HG03095 (cell line): ENCODE measurements around the gene ASTN2.
"Not testable (repeated sequence)": the region's sequence is repeated elsewhere in the genome, so short reads cannot be mapped to it uniquely, and the experiment has no call there.

ENCODE experiments used
- ATAC-seq: cut with Tn5 transposase; IDR thresholded peaks from one replicate; pipeline ENCODE4 v1.9.1; 2021; ENCODE audit warnings: moderate library complexity; ENCODE audit not compliant: unreplicated experiment

ASTN2 gene

GRCh38 chr9:116891424-116891823 is 523.4 kb downstream of the ASTN2 start:
- no peak for ATAC-seq

GRCh38 chr9:116888476-116888875 is 526.4 kb downstream of the ASTN2 start:
- ATAC-seq, result not testable (repeated sequence)

- ATAC-seq, result no peak
Observed at GRCh38 chr9:116888066-116888465, 526.8 kb downstream of the ASTN2 start.

- no peak for ATAC-seq
Observed at GRCh38 chr9:116883676-116884075, 531.2 kb downstream of the ASTN2 start.

GRCh38 chr9:116877072-116877471 is 537.8 kb downstream of the ASTN2 start:
- ATAC-seq, result no peak

- ATAC-seq, result no peak
Observed at GRCh38 chr9:116875576-116875975, 539.3 kb downstream of the ASTN2 start.

GRCh38 chr9:116873937-116874914 is 540.6 kb downstream of the ASTN2 start:
- no peak for ATAC-seq

- no peak for ATAC-seq
Observed at GRCh38 chr9:116873491-116873890, 541.4 kb downstream of the ASTN2 start.

- no peak for ATAC-seq
Observed at GRCh38 chr9:116870566-116870965, 544.3 kb downstream of the ASTN2 start.

- ATAC-seq, result no peak
Observed at GRCh38 chr9:116868201-116868600, 546.7 kb downstream of the ASTN2 start.

- ATAC-seq, result no peak
Observed at GRCh38 chr9:116861321-116861720, 553.5 kb downstream of the ASTN2 start.

- ATAC-seq, result peak; percentile 63
Observed at GRCh38 chr9:116860509-116861120, 554.2 kb downstream of the ASTN2 start.

GRCh38 chr9:116859763-116860162 is 555.1 kb downstream of the ASTN2 start:
- no peak for ATAC-seq

- ATAC-seq, result no peak
Observed at GRCh38 chr9:116857321-116857720, 557.5 kb downstream of the ASTN2 start.

GRCh38 chr9:116855881-116856662 is 558.8 kb downstream of the ASTN2 start:
- ATAC-seq, result no peak

- ATAC-seq, result no peak
Observed at GRCh38 chr9:116849721-116850120, 565.1 kb downstream of the ASTN2 start.

- no peak for ATAC-seq
Observed at GRCh38 chr9:116844621-116845020, 570.2 kb downstream of the ASTN2 start.

- no peak for ATAC-seq
Observed at GRCh38 chr9:116843863-116844620, 570.8 kb downstream of the ASTN2 start.

GRCh38 chr9:116842658-116843057 is 572.2 kb downstream of the ASTN2 start:
- no peak for ATAC-seq

GRCh38 chr9:116838468-116838867 is 576.4 kb downstream of the ASTN2 start:
- ATAC-seq, result not testable (repeated sequence)
